Measurements from ENCODE around the gene CTDSPL.

Gene CTDSPL

DNA sequence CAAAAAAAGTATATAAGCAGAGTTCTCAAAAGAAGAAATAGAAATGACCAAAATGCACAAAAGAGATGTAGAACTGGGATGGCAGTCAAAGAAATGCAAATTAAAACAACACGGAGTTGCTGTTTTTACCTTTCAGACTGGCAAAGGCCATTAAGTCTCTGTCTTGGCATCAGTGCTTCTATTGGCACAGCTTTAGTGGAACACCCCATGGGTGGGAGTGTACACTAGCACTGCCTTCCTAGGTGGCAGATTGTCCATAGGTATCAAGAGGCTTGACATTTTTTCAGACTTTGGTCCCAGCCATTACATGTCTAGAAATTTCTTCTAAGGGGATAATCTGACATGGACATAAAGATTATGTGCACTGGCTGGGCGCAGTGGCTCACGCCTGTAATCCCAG is 70.8 kb downstream of the CTDSPL start:
- TF ChIP-seq ZBTB7A (IDR thresholded peaks at IDR 0.05; ENCODE audit: low read depth) (no peak), FOXM1 (IDR thresholded peaks at IDR 0.05; ENCODE audit: borderline replicate concordance, low read depth) (no peak), CREB1 (IDR thresholded peaks at IDR 0.05; ENCODE audit: low read depth) (no peak), TEAD4 (IDR thresholded peaks at IDR 0.05) (no peak), CEBPB (IDR thresholded peaks at IDR 0.05) (no peak), TCF12 (IDR thresholded peaks at IDR 0.05; ENCODE audit: low read depth) (no peak), TAF1 (IDR thresholded peaks at IDR 0.05; ENCODE audit: low read depth) (no peak), RAD21 (IDR thresholded peaks at IDR 0.05; ENCODE audit: low read depth) (no peak), NFIC (IDR thresholded peaks at IDR 0.05) (no peak), EGR1 (IDR thresholded peaks at IDR 0.05) (no peak), YY1 (IDR thresholded peaks at IDR 0.05; ENCODE audit: low read depth) (no peak)
- TF ChIP-seq, protein P1, sequence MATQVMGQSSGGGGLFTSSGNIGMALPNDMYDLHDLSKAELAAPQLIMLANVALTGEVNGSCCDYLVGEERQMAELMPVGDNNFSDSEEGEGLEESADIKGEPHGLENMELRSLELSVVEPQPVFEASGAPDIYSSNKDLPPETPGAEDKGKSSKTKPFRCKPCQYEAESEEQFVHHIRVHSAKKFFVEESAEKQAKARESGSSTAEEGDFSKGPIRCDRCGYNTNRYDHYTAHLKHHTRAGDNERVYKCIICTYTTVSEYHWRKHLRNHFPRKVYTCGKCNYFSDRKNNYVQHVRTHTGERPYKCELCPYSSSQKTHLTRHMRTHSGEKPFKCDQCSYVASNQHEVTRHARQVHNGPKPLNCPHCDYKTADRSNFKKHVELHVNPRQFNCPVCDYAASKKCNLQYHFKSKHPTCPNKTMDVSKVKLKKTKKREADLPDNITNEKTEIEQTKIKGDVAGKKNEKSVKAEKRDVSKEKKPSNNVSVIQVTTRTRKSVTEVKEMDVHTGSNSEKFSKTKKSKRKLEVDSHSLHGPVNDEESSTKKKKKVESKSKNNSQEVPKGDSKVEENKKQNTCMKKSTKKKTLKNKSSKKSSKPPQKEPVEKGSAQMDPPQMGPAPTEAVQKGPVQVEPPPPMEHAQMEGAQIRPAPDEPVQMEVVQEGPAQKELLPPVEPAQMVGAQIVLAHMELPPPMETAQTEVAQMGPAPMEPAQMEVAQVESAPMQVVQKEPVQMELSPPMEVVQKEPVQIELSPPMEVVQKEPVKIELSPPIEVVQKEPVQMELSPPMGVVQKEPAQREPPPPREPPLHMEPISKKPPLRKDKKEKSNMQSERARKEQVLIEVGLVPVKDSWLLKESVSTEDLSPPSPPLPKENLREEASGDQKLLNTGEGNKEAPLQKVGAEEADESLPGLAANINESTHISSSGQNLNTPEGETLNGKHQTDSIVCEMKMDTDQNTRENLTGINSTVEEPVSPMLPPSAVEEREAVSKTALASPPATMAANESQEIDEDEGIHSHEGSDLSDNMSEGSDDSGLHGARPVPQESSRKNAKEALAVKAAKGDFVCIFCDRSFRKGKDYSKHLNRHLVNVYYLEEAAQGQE (IDR thresholded peaks at IDR 0.05; ENCODE audit: low read depth) = no peak
- TF ChIP-seq, protein P2, sequence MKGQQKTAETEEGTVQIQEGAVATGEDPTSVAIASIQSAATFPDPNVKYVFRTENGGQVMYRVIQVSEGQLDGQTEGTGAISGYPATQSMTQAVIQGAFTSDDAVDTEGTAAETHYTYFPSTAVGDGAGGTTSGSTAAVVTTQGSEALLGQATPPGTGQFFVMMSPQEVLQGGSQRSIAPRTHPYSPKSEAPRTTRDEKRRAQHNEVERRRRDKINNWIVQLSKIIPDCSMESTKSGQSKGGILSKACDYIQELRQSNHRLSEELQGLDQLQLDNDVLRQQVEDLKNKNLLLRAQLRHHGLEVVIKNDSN (IDR thresholded peaks at IDR 0.05) = no peak

DNA sequence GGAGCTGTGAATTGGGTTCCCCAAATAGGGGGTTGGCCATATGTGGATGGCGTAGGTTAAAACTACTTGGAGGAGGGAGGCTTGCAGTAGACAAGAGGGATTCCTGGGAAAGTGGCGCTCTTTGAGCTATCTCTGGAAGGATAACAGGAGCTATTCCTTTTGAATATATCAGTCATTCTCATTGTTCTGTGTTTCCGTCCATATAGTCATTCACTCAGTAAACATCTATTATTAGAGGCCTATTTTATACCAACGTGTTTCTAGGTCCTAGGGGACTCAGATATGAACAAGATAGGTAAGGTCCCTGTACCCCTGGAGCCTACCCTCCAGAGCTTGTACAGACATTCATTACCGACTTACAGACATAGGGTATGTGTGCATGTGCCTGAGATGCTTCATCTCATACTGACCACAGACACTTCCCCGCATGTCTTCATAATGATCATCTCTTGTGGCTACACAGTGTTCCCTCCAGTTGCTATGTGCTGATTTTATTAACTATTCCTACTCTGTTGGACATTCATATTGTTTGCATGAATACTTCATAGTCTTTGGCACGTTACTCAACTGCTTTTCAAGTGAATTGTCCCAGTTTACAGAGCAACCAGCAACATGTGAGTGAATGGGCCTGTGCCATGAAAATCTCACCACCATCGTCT is 73.1 kb downstream of the CTDSPL start:
- TF ChIP-seq YY1 (IDR thresholded peaks at IDR 0.05; ENCODE audit: low read depth) (no peak), NFIC (IDR thresholded peaks at IDR 0.05) (no peak), CEBPB (IDR thresholded peaks at IDR 0.05) (no peak), CREB1 (IDR thresholded peaks at IDR 0.05; ENCODE audit: low read depth) (no peak), ZBTB7A (IDR thresholded peaks at IDR 0.05; ENCODE audit: low read depth) (no peak), EP300 (IDR thresholded peaks at IDR 0.05; ENCODE audit: borderline replicate concordance) (no peak), EGR1 (IDR thresholded peaks at IDR 0.05) (no peak), RAD21 (IDR thresholded peaks at IDR 0.05; ENCODE audit: low read depth) (no peak), TAF1 (IDR thresholded peaks at IDR 0.05; ENCODE audit: low read depth) (no peak), TCF12 (IDR thresholded peaks at IDR 0.05; ENCODE audit: low read depth) (no peak), FOXM1 (IDR thresholded peaks at IDR 0.05; ENCODE audit: borderline replicate concordance, low read depth) (no peak), TEAD4 (IDR thresholded peaks at IDR 0.05) (no peak)
- TF ChIP-seq, protein P3, sequence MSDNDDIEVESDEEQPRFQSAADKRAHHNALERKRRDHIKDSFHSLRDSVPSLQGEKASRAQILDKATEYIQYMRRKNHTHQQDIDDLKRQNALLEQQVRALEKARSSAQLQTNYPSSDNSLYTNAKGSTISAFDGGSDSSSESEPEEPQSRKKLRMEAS (IDR thresholded peaks at IDR 0.05) = no peak
- TF ChIP-seq, protein P1 (IDR thresholded peaks at IDR 0.05; ENCODE audit: low read depth) = no peak
- TF ChIP-seq, protein P2 (IDR thresholded peaks at IDR 0.05) = no peak

- TF ChIP-seq TCF12 (IDR thresholded peaks at IDR 0.05; ENCODE audit: low read depth) (no peak), TAF1 (IDR thresholded peaks at IDR 0.05; ENCODE audit: low read depth) (no peak), CREB1 (IDR thresholded peaks at IDR 0.05; ENCODE audit: low read depth) (no peak), TEAD4 (IDR thresholded peaks at IDR 0.05) (no peak), RAD21 (IDR thresholded peaks at IDR 0.05; ENCODE audit: low read depth) (no peak), NFIC (IDR thresholded peaks at IDR 0.05) (no peak), EGR1 (IDR thresholded peaks at IDR 0.05) (no peak), EP300 (IDR thresholded peaks at IDR 0.05; ENCODE audit: borderline replicate concordance) (no peak), FOXM1 (IDR thresholded peaks at IDR 0.05; ENCODE audit: borderline replicate concordance, low read depth) (no peak), CEBPB (IDR thresholded peaks at IDR 0.05) (no peak), ZBTB7A (IDR thresholded peaks at IDR 0.05; ENCODE audit: low read depth) (no peak), YY1 (IDR thresholded peaks at IDR 0.05; ENCODE audit: low read depth) (no peak)
- TF ChIP-seq, protein P1 (IDR thresholded peaks at IDR 0.05; ENCODE audit: low read depth) = no peak
- TF ChIP-seq, protein P3 (IDR thresholded peaks at IDR 0.05) = no peak
- TF ChIP-seq, protein P2 (IDR thresholded peaks at IDR 0.05) = no peak
Measured at GRCh38 chr3:37935290-37935668, 73.6 kb downstream of the CTDSPL start.
